ENCODE measurements around the gene JADE1. TPM values are rescaled to one million over a fixed set of nuclear protein-coding genes. Genes with fewer than 3 reads are reported as not detected.

Gene JADE1
- total and polyA plus RNA-seq, 9 of the 15 experiments (the other 6 are each of a cell fraction or from before 2014, with no cell fraction given), result 8.3 to 37.9 (median 24.4) TPM

DNA sequence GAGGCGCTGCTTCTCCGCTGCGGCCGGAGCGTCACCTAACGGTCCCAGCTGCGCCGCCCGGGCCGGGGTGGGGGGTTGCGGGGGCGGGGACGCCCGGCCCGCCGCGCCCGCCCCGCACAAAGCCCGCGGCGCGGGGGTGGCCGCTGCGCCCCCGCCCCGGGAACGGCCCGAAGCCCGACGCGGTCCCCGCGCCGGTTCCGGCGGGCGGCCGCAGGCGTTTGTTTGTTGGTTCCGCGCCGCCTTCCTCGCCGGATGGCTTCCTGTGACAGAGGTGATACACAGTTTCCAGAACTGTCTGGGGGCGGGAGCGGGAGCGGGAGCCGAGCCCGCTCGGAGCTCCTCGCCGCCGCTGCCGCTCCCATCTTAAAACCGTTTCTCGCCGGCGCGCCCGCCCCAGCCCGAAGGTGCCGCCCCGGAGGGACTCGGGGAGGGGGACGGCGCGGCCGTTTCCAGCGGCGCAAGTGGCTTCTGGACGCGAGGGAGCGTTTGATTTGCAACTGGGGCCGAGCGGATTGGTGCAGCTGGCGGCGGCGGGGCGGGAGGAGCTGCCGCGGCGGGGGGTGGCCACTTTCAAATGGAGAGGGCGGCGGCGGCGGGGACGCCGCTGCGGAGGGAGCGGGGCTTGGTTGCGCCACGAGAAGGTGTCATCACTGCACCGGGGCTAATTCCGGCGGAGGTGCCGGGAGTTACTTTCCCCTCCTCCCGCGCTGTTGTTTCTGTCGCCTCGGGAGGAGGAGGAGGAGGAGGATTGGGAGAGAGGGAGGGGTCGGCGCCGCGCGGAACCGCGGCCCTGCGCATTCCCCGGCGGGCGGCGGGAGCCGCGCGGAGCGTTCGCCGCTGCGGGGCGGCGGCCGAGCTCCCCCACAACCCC lies 2.3 kb downstream of the JADE1 start (continued):
- TF ChIP-seq NFIC (IDR thresholded peaks at IDR 0.05), result 0 out of 2 replicates have a peak, but pooled peaks have one; percentile 6
- no peak for TF ChIP-seq ZKSCAN8 (CRISPR knock-in tag; IDR thresholded peaks at IDR 0.05)
- TF ChIP-seq MCM5 (IDR thresholded peaks at IDR 0.05; ENCODE audit: low read depth), result no peak
- TF ChIP-seq, protein P1, sequence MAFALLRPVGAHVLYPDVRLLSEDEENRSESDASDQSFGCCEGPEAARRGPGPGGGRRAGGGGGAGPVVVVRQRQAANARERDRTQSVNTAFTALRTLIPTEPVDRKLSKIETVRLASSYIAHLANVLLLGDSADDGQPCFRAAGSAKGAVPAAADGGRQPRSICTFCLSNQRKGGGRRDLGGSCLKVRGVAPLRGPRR (CRISPR knock-in tag; IDR thresholded peaks at IDR 0.05), result no peak
- TF ChIP-seq STAG1 (CRISPR knock-in tag; IDR thresholded peaks at IDR 0.05; ENCODE audit: borderline replicate concordance), result no peak
- TF ChIP-seq SRSF3 (IDR thresholded peaks at IDR 0.05; ENCODE audit: insufficient read depth, low read length), result no peak
- TF ChIP-seq JUN (IDR thresholded peaks at IDR 0.05; ENCODE audit: borderline replicate concordance, low read depth, low read length), result no peak
- no peak for TF ChIP-seq JUN (CRISPR knock-in tag; IDR thresholded peaks at IDR 0.05; ENCODE audit: borderline replicate concordance)
- TF ChIP-seq MAFG (tag; conservative IDR thresholded peaks at IDR 0.05), result no peak
- TF ChIP-seq, protein P2, sequence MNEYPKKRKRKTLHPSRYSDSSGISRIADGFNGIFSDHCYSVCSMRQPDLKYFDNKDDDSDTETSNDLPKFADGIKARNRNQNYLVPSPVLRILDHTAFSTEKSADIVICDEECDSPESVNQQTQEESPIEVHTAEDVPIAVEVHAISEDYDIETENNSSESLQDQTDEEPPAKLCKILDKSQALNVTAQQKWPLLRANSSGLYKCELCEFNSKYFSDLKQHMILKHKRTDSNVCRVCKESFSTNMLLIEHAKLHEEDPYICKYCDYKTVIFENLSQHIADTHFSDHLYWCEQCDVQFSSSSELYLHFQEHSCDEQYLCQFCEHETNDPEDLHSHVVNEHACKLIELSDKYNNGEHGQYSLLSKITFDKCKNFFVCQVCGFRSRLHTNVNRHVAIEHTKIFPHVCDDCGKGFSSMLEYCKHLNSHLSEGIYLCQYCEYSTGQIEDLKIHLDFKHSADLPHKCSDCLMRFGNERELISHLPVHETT (CRISPR knock-in tag; conservative IDR thresholded peaks at IDR 0.05 in 1 of 2, IDR thresholded peaks at IDR 0.05 in 1 of 2), result peak in 1 of 2 experiments; percentile 99; a peak in 2 of 4 replicates
- TF ChIP-seq, protein P3, sequence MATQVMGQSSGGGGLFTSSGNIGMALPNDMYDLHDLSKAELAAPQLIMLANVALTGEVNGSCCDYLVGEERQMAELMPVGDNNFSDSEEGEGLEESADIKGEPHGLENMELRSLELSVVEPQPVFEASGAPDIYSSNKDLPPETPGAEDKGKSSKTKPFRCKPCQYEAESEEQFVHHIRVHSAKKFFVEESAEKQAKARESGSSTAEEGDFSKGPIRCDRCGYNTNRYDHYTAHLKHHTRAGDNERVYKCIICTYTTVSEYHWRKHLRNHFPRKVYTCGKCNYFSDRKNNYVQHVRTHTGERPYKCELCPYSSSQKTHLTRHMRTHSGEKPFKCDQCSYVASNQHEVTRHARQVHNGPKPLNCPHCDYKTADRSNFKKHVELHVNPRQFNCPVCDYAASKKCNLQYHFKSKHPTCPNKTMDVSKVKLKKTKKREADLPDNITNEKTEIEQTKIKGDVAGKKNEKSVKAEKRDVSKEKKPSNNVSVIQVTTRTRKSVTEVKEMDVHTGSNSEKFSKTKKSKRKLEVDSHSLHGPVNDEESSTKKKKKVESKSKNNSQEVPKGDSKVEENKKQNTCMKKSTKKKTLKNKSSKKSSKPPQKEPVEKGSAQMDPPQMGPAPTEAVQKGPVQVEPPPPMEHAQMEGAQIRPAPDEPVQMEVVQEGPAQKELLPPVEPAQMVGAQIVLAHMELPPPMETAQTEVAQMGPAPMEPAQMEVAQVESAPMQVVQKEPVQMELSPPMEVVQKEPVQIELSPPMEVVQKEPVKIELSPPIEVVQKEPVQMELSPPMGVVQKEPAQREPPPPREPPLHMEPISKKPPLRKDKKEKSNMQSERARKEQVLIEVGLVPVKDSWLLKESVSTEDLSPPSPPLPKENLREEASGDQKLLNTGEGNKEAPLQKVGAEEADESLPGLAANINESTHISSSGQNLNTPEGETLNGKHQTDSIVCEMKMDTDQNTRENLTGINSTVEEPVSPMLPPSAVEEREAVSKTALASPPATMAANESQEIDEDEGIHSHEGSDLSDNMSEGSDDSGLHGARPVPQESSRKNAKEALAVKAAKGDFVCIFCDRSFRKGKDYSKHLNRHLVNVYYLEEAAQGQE (IDR thresholded peaks at IDR 0.05; ENCODE audit: borderline replicate concordance), result peak; percentile 64
- TF ChIP-seq, protein P3 (CRISPR knock-in tag; IDR thresholded peaks at IDR 0.05; ENCODE audit: low read depth), result no peak

Measured in K562 (cell line).